Stimulated activated CD8-positive, alpha-beta memory T cell treated with anti-CD3 and anti-CD28 coated beads, Interleukin-2, amount 100 ng/mL, for 1 hour (primary cell): Measurements from ENCODE around the gene MGRN1.

Experiments used
- DNase-seq, 2 donors: peaks; one replicate each; pipeline ENCODE4 v3.0.0-alpha.2; 2020; ENCODE audit warnings: low read depth in 2 of 2

MGRN1 gene

DNA sequence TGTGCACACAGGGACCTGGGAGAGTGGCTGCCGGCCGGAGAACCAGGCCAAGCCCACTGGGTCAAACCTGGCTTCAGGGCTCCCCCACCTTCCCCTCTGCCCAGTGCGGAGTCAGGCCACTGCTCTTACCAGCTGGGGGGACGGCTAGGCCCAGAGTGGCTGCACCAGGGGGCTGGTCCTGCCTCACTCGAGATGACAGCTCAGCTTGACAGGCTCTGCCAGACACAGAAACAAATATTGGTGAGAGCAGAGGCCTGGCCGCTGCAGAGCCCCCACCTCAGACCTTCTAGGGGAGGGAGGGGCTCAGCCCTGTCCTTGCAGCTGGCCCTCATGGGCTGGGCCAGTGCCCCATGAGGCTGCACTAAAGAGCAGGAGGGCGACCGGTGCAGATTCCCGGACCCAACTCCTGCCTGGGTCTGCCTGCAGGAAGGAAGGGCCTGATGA lies 73.2 kb downstream of the MGRN1 start:
- DNase-seq: no peak

DNA sequence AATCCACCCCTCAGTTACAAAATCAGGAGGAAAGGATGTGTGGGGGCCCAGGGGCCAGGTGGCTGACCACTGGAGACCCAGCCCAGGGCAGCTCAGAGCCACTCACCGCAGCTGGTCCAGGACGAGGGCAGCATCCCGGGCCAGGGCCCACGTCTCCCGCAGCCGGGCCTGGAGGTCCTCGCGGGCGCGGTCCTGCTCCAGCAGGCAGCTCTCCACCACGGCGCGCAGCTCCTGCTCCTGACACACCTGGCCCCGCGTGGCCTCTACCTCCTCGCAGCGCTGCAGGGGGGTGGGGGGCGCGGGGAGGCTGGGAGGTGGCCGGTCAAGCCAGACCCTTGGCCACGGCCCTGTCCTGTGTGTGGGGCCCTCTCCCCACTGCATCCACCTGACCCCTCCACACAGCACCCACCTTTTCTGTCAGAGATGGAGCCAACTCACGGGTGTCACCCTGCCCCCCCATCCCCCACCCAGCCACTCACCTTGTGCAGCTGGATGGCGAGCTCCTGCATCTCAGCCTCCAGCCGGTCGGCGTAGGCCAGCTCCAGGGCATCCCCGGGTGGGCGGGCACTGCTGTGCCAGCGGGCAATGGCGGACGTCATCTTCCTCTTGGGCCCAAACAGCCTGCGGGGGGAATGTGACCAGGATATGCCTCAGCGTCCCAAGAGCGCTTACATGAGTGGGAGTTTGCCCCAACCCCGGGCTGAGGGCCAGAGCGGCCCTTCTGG lies 73.9 kb downstream of the MGRN1 start:
- DNase-seq: no peak

DNA sequence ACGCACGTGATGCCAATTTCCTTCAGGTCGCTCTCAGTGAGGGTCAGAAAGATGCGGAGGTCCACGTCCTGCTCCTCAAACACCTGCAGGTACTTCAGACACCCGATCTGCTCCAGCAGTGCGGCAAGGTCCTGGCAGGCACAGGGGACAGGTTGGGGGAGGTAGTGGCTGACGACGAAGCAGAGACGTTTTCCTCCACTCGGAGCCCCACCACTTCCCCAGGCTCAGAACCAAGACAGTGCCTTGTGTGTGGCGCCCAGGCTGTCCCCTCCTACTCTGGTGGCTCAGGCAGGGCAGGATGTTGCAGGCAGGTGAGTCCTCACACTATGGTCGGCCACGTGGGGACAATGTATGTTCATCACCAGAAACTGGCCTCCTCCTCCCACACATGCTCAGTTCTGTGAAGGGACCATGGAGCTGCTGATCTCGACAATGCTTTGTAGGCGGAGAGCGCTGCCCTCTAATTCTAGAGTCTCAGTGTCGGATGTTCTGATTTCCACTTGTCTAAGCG lies 74.5 kb downstream of the MGRN1 start:
- DNase-seq: no peak

DNA sequence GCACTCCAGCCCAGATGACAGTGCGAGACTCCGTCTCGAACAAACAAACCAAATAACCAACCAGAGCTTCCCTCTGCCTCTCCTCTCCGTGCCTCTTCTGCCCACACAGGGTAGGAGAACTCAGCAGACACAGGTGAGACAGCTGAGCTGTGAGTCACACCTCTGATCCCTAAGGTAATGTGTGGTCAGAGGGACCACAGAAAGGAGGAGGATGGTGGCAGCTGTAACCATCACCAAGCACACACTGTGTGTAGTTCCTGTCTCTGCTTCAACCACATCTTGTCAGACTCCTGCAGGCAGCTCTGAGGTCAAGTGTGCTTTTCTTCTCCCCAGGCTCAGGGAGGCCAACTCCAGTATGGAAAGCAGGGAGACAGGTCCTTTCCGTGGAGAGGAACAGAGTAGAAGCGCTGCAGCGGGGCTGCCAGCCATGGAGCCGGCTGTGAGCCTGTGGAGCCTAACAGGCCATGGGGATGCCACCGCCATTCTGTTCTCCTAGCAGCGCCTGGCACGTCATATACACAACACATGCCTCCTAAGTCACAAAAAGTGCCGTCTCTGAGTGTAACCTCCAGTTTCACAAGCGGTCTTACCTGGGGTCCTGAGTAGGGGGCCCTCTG lies 75.9 kb downstream of the MGRN1 start:
- DNase-seq: no peak

DNA sequence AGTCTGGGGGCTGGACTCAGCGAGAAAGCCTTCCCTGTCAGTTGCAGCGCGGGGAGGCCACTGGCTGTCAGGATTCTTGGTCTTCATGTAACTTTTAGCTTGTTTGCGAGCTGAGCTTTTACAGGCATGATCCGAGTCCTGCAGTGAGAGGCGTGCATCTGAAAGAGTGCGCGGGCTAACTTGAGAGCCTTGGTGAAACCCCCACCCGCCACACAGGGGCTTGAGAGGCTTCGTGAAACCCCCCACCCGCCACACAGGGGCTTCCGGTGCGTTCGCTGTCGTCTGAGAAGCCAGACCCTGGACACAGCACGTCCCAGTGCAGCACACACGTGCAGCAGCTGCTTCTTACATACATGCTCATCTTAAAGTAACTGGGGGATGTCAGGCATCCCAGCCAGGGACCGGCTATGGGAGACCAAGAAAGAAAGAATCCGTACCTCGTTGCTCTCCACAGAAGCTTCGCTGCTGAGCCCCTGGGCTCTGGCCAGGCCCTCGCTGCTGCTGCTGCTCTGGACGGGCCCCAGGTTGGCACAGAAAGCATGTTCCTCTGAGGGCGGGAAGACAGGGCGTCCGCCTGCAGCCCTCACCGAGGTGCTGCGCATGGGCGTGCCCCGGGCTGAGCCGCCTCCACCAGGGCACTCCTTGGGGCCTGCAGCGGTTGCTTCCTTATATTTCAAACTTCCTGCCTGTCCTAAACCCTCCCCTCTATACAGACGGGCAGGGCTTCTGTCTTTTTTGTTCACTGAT lies 76.5 kb downstream of the MGRN1 start:
- DNase-seq: no peak

DNA sequence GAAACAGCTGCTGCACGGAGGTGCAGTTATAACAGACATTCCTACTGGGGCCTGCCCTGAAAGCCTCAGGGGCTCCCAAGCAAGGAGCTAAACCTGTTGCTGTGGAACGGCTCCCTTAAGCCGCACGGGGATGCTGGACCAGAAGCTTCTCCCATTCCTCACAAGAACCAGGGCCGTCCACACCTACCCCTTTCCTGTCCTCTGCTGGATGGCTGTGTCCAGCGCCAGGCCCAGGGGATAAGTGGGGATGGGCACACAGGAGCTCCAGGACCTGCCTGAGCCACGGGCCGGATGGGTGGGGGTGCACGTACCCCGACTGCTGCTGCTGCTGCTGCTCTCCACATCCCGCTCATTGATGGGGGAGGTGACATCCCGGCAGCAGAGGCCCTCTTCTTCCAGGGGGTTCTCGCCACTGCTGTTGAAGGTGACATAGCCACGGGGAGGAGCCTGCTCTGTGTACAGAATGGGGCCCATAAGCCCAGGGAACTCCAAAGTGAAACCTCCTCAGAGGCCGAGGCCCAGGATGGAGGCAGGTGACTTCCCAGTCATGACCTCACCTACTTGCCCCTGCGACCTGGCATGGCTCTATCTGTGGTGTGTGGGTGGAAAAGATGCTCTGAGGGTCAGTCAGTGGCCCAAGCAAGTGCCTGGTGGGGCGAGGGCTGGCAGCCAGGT lies 77.3 kb downstream of the MGRN1 start:
- no peak for DNase-seq

DNA sequence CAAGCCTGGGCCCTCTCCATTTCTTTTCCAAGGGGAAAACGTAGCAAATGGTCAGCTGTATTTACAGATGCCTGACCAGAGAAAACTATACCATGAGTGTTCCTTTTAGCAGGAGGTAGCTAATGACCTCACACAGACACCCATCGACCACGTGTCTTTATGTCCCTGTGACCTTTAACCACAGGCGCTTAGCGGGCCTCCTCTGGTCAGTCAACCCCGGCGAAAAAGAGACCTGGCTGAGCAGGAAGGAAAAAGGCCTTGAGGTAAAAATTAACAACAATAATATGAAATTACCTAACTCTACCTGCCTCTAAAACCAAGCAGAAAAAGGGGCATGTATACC lies 77.8 kb downstream of the MGRN1 start:
- no peak for DNase-seq

DNA sequence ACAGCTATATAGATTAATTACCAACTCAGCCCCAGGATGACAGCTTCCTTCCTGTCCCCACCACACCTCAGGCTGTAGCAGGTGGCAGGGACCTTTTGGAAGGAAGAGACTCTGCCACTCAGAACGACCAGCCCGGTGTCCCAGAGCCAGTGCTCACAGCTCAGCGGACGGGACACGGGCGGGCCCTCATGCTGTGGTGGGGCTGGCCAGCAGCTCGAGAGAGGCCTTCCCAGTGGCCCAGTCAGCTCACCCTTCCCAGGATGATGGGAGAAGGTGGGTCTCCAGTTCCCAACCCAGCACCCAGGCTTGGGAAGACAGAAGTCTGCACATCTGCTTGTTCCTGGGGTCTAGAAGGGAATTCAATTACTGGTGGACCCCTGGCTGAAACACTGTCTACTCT lies 79.3 kb downstream of the MGRN1 start:
- DNase-seq: no peak

DNA sequence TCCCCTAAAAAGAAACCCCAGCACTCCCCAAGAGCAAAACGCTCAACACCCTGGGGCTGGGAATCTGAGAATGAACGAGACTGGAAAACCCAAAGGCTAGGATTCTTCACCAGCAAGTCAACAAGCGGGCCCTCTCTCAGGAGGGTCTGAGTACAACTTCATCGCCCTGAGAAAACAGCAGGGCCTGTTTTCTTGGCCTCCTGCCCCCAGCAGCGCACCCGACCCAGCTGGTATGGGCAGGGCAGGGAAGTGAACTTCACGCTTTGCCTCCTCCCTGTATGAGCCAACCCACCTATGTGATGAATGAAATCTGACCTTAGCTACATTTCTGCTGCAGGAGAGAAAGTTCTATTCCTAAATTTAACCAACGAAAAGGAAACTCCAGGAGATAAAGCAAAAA lies 79.9 kb downstream of the MGRN1 start:
- DNase-seq: no peak

DNA sequence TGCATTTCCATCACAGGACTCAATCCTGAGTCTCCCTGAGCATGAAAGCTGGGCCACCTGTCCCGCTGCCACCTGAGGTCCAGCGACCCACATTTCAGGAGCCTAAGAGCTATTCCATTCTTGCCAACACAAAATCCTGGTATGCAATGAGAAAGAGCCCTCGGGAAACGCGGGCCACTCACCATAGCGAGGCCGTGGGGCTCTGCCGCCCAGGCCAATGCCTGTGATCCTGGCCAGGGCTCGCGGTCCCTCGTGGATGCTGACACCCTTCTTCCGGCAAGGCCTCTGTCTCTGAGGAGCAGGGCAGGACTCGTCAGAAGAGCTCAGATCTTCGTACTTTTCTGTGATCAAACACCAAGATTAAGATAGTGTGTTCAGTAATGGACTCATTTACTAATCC lies 80.3 kb downstream of the MGRN1 start:
- DNase-seq: no peak

DNA sequence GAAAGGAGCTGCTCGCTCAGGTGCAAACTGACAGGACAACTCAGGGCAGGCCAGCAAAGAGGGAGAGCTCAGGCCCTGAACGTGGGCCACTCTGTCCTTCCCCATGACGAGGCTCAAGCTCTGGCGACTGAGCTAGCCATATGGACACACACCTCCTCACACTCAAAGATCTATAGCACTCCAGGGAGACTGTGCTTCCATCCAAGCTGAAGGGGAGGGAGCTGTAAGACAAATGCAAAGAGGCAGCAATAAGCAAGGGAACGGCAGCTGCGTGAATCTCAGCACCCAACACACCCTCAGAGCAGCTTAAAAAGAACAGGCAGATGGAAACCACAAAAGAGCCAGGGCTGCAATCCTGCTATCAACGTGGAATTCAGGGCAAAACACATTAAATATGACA lies 82.2 kb downstream of the MGRN1 start:
- DNase-seq: no peak

DNA sequence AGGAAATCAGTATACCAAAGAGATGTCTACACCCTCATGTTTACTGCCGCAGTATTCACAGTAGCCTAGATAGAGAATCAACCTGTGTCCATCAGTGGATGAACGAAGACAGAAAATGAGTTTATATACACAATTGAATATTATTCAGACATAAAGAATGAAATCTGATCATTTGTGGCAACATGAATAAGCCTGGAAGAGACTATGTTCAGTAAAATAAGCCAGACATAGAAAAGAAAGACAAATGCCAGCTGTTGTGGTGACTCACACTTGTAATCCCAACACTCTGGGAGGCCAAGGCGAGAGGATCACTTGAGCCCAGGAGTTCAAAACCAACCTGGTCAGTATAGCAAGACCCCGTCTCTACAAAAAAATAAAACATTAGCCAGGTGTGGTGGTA lies 84.9 kb downstream of the MGRN1 start:
- DNase-seq: no peak

DNA sequence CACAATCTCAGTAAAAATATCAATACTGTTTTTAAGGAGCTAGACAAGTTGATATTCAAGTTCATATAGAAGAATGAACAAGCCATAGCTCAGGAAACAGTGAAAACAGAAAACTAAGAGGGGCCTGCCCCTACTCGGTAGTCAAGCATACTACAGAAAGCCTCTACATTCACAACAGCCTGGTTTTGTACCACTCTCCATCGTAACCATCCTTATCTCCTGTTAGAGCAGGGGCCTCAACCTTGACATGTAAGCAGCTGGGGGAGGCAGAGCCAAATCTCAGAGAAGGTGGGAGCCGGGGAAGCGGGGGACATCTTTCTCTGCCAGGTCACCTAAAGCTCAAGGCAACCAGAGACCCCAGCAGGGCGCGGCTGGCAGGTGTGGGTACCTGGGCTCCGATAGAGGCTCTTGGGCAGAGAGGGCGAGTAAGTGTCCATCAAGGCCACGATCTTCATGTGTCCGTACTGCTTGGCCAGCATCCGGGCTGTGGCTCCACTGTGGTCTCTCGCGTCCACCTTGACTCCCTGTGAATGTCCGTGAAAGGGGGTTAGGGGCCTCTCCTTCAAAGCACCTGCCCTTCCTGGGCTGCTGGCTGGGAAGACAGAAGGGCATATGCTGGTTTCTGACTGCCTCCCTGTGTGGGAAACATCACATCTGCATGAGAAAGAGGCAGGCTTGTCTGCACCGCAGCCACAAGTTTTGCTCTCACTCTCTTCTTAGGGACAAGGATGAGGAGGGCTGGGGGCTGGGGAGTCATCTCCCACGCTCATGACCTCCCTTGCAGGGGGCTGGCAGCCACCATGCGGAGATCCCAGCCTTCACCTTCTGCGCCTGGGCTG lies 89.3 kb downstream of the MGRN1 start:
- no peak for DNase-seq

DNA sequence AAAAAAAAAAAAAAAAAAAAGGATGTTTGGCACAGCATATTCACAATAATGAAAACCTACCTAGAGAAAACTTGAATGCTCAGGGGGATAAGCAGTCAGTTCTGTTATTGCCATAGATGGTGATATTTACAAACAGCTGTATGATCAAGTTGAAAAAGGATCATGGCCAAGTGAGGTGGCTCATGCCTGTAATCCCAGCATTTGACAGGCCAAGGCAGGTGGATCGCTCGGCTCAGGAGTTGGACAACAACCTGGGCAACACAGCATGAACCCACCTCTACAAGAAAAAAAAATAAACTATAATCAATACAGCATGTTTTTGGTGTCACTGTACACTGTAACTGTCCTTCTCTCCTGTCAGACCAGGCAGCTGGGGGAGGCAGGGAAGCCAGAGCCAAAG lies 90.4 kb downstream of the MGRN1 start:
- DNase-seq: no peak

DNA sequence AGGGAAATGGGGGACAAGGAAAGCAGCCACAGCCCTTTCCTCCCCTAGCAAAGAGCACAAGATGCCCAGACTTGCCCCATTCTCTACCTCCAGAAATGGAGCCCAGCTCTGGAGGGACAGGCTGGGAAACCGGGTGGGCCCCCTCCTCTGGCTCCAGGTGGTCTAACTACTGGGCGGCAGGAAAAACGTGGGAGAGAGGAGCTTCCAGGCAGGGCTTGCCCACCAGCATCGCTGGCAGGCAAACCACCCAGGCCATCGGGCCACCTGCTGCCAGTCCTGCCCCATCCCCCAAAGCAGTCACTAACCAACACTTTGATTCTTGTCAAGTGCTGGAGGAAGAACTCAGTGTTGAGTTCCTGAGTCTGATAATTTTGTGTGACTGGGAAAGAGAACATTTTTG lies 93.8 kb downstream of the MGRN1 start:
- DNase-seq: no peak

DNA sequence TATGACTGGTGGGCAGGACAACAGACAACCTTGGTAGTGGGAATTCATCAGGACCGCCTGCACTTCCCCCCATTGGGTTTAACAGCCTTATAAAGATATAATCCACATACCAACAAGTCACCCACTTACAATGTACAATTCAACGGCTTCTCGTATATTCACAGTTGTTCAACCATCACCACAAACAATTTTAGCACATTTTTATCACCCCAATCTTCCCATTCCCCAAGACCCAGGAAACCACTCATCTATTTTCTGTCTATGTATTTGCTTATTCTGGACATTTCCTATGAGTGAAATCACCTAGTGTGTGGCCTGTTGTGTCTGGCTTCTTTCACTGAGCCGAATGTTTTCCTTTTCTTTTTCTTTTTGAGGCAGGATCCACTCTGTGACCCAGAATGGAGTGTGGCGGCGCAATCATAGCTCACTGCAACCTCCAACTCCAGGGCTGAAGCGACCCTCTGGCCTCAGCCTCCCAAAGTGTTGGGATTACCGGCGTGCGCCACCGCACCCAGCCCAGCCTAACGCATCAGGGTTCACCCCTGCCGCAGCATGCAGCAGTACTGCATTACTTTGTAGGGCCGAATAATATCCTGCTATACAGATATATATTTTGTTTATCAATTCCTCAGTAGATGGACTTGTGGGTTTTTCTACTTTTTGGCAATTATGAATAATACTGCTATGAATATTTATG lies 98.6 kb downstream of the MGRN1 start:
- no peak for DNase-seq

DNA sequence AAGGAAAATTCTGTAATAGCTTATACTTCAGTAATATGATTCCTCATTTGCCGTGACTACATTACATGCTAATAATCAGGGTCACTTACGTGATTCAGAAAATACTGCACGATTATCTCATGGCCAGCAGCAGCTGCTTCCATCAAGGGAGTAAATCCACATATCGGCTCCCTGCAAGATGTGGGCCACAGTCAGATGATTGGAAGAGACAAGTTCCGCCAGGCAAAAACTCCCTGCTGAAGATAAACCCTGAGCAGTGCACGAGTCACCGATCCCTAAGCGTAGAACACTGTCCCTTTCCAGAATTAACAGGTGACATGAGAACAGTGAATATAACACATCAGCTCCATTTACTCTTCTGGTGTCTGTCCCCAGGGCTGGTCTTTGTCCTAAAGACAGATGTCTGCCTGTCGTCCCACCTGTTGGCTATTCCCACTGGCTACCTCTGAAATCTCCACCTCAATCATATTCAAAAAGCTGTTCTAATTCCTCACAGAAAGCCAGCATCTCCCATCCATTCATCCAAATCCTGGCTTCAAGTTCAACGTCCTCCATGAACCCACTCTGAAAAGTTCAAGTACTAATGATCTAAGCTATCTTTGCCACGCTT lies 100.1 kb downstream of the MGRN1 start:
- DNase-seq: no peak

DNA sequence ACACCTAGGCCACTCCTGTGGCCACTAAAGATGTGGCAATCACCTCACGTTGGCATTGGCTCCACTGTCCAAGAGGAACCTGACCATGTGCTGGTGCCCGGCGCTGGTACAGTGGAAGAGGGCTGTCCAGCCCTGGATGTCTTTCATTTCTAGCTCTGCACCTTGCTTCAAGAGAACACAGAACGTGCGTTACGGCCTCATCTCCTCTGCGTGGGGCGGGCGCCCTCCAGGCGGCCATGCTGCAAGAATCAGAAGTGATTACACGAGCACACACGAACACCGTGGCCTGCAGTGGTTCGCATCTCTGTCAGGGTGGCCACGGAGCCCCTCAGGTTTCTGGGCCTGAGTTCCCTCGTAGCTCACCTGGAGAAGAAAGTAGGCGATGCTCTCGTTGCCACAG lies 102.0 kb downstream of the MGRN1 start:
- no peak for DNase-seq

DNA sequence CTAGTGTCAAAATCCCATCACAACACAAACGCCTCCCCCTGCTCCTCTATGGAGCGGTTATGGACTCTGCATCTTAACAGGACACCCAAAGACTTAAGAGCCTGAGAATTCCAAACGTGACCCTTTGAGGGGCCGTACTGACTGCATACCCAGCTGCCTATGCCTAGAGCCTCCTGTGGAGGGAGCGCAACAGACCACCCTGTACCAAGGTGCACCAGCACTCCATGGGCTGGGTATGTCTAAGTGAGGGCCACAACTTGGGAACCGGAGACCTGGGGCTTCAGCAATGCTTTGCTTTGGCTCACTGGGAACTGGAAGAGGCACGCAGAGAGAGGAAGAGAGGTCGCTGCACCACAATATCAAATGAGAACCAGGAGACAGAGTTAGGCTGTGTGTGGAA lies 104.0 kb downstream of the MGRN1 start:
- DNase-seq: no peak

DNA sequence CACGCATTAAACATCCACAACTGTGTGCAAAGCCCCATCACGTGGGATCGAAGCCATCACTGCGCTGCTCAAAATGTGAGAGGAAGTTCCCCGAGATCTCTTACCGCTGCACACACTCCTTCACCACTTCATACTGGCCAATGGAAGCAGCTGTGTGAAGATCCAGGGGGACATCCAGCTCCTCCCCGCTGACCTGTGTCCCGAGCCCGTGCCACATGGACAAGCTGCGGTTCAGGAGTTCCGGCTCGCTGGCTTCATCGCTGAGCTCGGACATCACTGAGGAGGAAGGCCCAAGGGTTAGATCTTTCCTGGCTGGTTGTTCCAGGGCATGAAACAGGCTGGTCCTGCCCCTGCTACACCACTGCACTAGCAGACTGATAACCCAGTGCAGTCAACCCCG lies 105.2 kb downstream of the MGRN1 start:
- DNase-seq: no peak
